ENCODE results near the gene ZSCAN9. TPM values are rescaled to one million over a fixed set of nuclear protein-coding genes. Genes with fewer than 3 reads are reported as not detected.
A peak's percentile ranks its signal among the peaks of the same experiment; 100 is the strongest.

The ZSCAN9 gene
- total and polyA plus RNA-seq, 9 of the 15 experiments (the other 6 are each of a cell fraction or from before 2014, with no cell fraction given): 18.8 to 48.9 (median 28.7) TPM

GRCh38 chr6:28225056-28225834 lies at the start of gene ZSCAN9 (continued):
- TF ChIP-seq PTTG1 (tag; IDR thresholded peaks at IDR 0.05; ENCODE audit: low read depth): no peak
- TF ChIP-seq NUFIP1 (IDR thresholded peaks at IDR 0.05; ENCODE audit: partially characterized antibody): peak; percentile 28
- 0 out of 2 replicates have a peak, but pooled peaks have one; percentile 0 for TF ChIP-seq DDX20 (tag; IDR thresholded peaks at IDR 0.05; ENCODE audit: low read depth)
- TF ChIP-seq ZNF217 (CRISPR knock-in tag; IDR thresholded peaks at IDR 0.05): no peak
- no peak for TF ChIP-seq KLF10 (CRISPR knock-in tag; IDR thresholded peaks at IDR 0.05)
- TF ChIP-seq ZNF134 (CRISPR knock-in tag; conservative IDR thresholded peaks at IDR 0.05): no peak
- TF ChIP-seq SLC30A9 (CRISPR knock-in tag; IDR thresholded peaks at IDR 0.05): no peak
- peak; percentile 44; the same call in 1 of the 2 replicates for TF ChIP-seq NR4A1 (CRISPR knock-in tag; IDR thresholded peaks at IDR 0.05)
- TF ChIP-seq NR4A1 (tag; IDR thresholded peaks at IDR 0.05): 0 out of 2 replicates have a peak, but pooled peaks have one; percentile 43
- TF ChIP-seq CUX1 (CRISPR knock-in tag; IDR thresholded peaks at IDR 0.05): no peak
- TF ChIP-seq FOXO4 (CRISPR knock-in tag; IDR thresholded peaks at IDR 0.05): no peak
- TF ChIP-seq POLR2G (IDR thresholded peaks at IDR 0.05; ENCODE audit: low read depth, low read length): peak; percentile 98
- no peak for TF ChIP-seq ZNF75A (CRISPR knock-in tag; IDR thresholded peaks at IDR 0.05)
- TF ChIP-seq KHSRP (IDR thresholded peaks at IDR 0.05): no peak
- no peak for TF ChIP-seq HMGXB4 (CRISPR knock-in tag; IDR thresholded peaks at IDR 0.05)
- TF ChIP-seq SMARCA4 (IDR thresholded peaks at IDR 0.05): peak; percentile 23; the same call in 1 of the 2 replicates
- no peak for TF ChIP-seq CTCF (IDR thresholded peaks at IDR 0.05 in 2 of 3, conservative IDR thresholded peaks at IDR 0.05 in 1 of 3; ENCODE audit: insufficient read depth in 2 of 3, low read depth in 1 of 3, low read length in 3 of 3)
- no peak for TF ChIP-seq SAFB (IDR thresholded peaks at IDR 0.05; ENCODE audit: borderline replicate concordance, low read depth, low read length)

Measured in K562 (cell line).